Breast epithelium (tissue), 4 donors: Measurements from ENCODE around the gene TYMP. TPM values are rescaled to one million over a fixed set of nuclear protein-coding genes. Genes with fewer than 3 reads are reported as not detected.

Source experiments
- DNase-seq, 2 donors: peaks; one replicate each; pipeline ENCODE4 v3.0.0-alpha.2; 2019; ENCODE audit warnings: low spot score in 2 of 2
- H3K27ac ChIP-seq, 2 donors: fragments of 200-600 bp; sonication (generic) in 1 of 2; one replicate each; pipeline ENCODE4 v1.5.1; 2016 to 2019; ENCODE audit warnings: mild to moderate bottlenecking in 1 of 2
- H3K27me3 ChIP-seq, 2 donors: fragments of 200-600 bp; sonication (generic) in 1 of 2; one replicate each; pipeline versions ENCODE4 v1.5.1 to v1.6.0; 2017 to 2019; ENCODE audit warnings: control low read depth in 1 of 2, mild to moderate bottlenecking in 1 of 2
- H3K36me3 ChIP-seq: fragments of 200-600 bp; one replicate; pipeline ENCODE4 v1.5.1; 2019
- H3K4me1 ChIP-seq, 2 donors: fragments of 200-600 bp; sonication (generic); one replicate each; pipeline ENCODE4 v1.5.1; 2016 to 2019; ENCODE audit warnings: control low read depth in 1 of 2
- H3K4me3 ChIP-seq, 3 donors: fragments of 200-600 bp; sonication (generic); 1 replicate in 2 of 3; 2 replicates in 1 of 3; pipeline ENCODE4 v1.5.1; 2016 to 2019; ENCODE audit warnings: mild to moderate bottlenecking in 3 of 3, moderate library complexity in 2 of 3
- H3K9me3 ChIP-seq, 2 donors: fragments of 200-600 bp; sonication (generic) in 1 of 2; one replicate each; pipeline ENCODE4 v1.5.1; 2016 to 2019; ENCODE audit warnings: control low read depth in 1 of 2
- POLR2A ChIP-seq: fragments of 450-650 bp; IDR thresholded peaks from one replicate; pipeline ENCODE4 v1.6.1; 2016; ENCODE audit warnings: antibody characterized with exemption, mild to moderate bottlenecking, moderate library complexity
- POLR2AphosphoS5 ChIP-seq, 3 donors: sonication (generic); formaldehyde crosslinking; IDR thresholded peaks; one replicate each; pipeline ENCODE4 v1.6.1; 2017; ENCODE audit warnings: antibody characterized with exemption in 3 of 3
- intact Hi-C: fragments of 100-400 bp; cut with DNase I; formaldehyde crosslinking; loops from one replicate; pipeline ENCODE4 v1.15.1; 2023; ENCODE audit warnings: low total_unique reads
- total RNA-seq, 3 donors: library from RNA; depleted of rRNA; stranded (reverse); fragments of >200 nt; gene quantifications; one replicate each; pipeline ENCODE4 v1.1.0, GENCODE V29; 2016
- TF ChIP-seq, protein P1 (sequence below), 3 donors: fragments of 450-650 bp; IDR thresholded peaks; one replicate each; pipeline ENCODE4 v1.5.1; 2016 to 2017; ENCODE audit warnings: antibody characterized with exemption in 3 of 3, mild to moderate bottlenecking in 3 of 3, moderate library complexity in 3 of 3

TYMP gene
- total RNA-seq, 3 donors from 2014 or later, result 44.6 to 115 (median 82.9) TPM

DNA sequence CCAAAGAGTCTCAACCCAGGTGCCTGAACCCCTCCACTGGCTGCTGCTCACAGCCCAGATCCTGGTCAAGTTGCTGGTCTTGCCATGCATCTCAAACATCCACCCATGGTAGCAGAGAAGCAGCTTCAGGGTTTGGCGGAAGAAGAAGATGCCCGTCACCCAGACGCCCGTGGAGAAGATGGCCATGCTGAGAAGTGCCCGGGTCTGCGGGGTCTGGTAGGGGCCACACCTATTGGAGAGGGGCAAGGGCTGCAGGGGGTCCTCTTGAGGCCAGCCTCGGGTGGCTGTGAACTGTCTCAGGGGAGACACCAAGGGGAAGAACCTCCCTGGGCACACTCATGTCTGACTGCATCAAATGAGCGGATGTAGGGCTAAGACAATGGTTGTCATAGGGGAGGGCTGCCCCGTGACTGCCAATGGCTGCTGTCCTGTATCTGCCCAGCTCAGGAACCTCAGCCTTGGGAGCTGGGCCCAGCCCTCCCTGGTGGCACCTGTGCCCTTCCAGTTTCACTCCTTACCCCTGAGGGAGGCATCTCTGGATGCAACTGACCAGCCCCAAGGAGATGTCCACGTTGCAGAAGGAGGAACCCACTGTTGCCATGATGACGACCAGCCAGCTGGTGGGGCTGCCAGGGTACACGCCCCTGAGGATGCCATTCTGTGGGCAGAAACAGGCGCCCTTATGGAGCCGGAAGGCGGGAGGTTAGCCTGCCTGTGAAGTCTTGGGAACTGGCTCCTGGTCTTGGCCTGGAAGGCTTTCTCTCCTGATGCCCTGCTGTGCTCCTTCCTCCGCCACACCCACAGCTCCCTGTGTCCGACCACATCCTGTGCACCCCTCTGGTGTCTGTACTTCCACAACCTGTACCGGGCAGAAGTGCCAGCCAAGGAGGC, 47.2 kb upstream of the TYMP start:
- H3K27me3 ChIP-seq, result no peaks in the 10 kb centered on the region
- no peak overlapping the region for H3K4me3 ChIP-seq
- H3K27ac ChIP-seq, result no peak overlapping the region
- DNase-seq, result no peak
- no peak for TF ChIP-seq POLR2A
- TF ChIP-seq, protein P1, sequence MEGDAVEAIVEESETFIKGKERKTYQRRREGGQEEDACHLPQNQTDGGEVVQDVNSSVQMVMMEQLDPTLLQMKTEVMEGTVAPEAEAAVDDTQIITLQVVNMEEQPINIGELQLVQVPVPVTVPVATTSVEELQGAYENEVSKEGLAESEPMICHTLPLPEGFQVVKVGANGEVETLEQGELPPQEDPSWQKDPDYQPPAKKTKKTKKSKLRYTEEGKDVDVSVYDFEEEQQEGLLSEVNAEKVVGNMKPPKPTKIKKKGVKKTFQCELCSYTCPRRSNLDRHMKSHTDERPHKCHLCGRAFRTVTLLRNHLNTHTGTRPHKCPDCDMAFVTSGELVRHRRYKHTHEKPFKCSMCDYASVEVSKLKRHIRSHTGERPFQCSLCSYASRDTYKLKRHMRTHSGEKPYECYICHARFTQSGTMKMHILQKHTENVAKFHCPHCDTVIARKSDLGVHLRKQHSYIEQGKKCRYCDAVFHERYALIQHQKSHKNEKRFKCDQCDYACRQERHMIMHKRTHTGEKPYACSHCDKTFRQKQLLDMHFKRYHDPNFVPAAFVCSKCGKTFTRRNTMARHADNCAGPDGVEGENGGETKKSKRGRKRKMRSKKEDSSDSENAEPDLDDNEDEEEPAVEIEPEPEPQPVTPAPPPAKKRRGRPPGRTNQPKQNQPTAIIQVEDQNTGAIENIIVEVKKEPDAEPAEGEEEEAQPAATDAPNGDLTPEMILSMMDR (IDR thresholded peaks at IDR 0.05), result no peak
- TF ChIP-seq POLR2AphosphoS5 (IDR thresholded peaks at IDR 0.05), result no peak
- intact Hi-C loops, result no loop called here
- H3K36me3 ChIP-seq, result no peaks in the 10 kb centered on the region
- peaks cover 0 to 8% of the 10 kb centered on the region in 2 donors for H3K4me1 ChIP-seq
- no peaks in the 10 kb centered on the region for H3K9me3 ChIP-seq

DNA sequence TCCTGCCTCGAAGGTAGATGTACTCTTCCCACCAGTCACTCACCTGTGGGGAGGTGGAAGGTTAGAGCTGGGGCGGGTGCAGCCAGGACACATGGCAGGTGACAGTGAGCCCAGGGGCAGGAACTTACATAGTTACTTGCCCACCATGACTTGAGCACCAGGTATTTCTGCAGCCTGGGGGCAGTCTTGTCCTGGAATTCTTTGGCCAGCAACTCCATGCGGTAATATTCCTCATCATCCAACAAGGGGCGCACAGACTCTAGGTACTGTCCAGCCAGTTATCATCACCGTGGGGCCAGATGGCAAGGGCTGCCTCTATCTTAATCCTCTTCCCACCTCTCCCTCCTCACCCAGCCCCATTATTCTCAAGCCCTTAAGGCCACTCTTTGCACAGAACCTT, 46.3 kb upstream of the TYMP start:
- Histone ChIP-seq H3K9me3 (no peaks in the 10 kb centered on the region), H3K4me1 (no peaks in the 10 kb centered on the region), H3K36me3 (peaks cover 5% of the 10 kb centered on the region), H3K4me3 (no peak overlapping the region), H3K27ac (no peak overlapping the region), H3K27me3 (no peaks in the 10 kb centered on the region)
- TF ChIP-seq POLR2AphosphoS5 (IDR thresholded peaks at IDR 0.05) (no peak), POLR2A (no peak)
- TF ChIP-seq, protein P1 (IDR thresholded peaks at IDR 0.05), result no peak
- intact Hi-C loops, result no loop called here
- DNase-seq, result no peak

DNA sequence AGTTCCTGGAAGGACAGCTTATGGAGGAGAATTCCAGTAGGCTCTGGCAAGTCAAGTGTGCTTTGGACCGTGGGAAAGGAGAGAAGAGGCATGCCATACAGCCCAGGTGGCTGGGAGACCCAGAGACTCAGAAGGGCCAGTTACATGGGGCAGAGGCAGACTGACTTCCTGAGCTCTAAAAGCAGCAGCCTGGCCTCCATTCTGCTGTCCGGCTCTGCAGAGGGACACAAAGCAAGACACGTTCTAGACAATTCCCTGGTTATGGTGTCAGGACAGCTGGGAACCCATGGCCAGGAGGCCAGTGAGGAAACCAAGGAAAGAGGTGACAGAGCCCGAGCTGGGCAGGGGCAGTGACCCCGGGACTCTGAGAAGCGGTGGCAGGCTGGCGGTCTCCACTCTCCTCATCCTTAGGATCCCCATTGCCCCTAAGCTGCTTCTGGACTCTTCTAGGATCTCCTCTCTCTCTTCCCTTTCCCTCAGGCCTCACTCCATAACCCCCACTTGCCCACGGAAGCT, 45.7 kb upstream of the TYMP start:
- Histone ChIP-seq H3K4me1 (no peaks in the 10 kb centered on the region), H3K4me3 (no peak overlapping the region), H3K27me3 (no peaks in the 10 kb centered on the region), H3K9me3 (no peaks in the 10 kb centered on the region), H3K27ac (no peak overlapping the region), H3K36me3 (peaks cover 10% of the 10 kb centered on the region)
- DNase-seq, result no peak
- intact Hi-C loops, result no loop called here
- TF ChIP-seq POLR2AphosphoS5 (IDR thresholded peaks at IDR 0.05) (no peak), POLR2A (no peak)
- TF ChIP-seq, protein P1 (IDR thresholded peaks at IDR 0.05), result no peak

DNA sequence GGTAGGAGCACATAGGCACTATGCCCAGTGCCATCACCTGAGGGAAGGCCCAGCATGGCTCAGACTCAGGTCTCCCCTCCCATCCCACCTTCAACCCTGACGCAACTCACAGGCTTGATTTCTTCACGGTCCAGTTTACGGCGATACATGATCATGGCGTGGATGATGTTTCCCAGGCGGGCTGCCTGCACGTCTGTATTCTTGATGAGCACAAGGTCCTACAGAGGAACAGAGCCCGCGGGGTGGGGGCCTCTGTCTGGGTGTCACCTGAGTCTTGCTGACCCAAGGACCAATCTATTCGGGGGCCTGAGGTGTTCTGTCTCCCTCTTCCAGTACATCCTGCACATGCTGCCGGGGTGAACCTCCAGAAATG, 44.6 kb upstream of the TYMP start:
- Histone ChIP-seq H3K4me3 (no peak overlapping the region), H3K27ac (no peak overlapping the region), H3K4me1 (no peaks in the 10 kb centered on the region), H3K36me3 (peaks cover 11% of the 10 kb centered on the region), H3K9me3 (no peaks in the 10 kb centered on the region), H3K27me3 (no peaks in the 10 kb centered on the region)
- DNase-seq, result no peak
- TF ChIP-seq, protein P1 (IDR thresholded peaks at IDR 0.05), result no peak
- TF ChIP-seq POLR2AphosphoS5 (IDR thresholded peaks at IDR 0.05) (no peak), POLR2A (no peak)
- intact Hi-C loops, result no loop called here
